ENCODE data around the gene IGF2BP3.

IGF2BP3 gene

DNA sequence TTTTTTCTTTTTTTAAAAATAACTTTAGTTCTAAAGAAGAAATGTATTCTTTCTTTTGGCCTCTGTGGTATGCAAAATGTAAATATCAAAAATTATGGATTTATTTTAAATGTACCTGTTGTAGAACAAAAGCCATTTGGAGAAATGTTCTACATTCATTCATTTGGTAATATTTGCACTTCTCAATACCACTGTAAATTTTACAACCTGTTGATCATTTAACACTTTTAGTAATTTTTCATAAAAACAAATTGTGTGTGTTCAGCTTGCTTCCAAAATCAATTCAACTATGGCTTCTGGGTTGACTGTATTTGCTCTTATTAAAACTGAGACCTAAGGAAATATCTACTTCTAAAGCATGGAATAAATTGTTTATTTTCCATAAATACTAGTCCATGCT, 2.3 kb upstream of the IGF2BP3 start:
- no peak for DNase-seq (ENCODE audit: low read depth in 2 of 2)

DNA sequence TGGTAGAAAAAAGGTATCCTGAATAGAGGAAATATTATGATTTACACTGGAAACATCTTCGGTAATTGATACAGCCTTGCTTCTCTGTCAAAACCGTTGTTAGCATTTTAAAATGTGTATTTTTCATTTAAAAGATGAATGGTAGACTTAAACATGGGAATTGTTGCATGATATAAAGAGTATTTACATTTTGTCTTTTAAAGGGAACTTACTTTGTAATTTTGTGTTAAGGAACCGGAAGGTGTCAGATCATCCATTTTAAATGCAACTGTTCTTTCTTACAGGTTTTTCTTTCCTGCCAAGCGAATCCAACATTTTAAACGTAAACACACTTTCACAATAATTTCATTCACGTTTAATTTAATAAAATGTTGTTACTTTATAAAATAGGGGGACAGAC, 1.8 kb upstream of the IGF2BP3 start:
- no peak for DNase-seq (ENCODE audit: low read depth in 2 of 2)

DNA sequence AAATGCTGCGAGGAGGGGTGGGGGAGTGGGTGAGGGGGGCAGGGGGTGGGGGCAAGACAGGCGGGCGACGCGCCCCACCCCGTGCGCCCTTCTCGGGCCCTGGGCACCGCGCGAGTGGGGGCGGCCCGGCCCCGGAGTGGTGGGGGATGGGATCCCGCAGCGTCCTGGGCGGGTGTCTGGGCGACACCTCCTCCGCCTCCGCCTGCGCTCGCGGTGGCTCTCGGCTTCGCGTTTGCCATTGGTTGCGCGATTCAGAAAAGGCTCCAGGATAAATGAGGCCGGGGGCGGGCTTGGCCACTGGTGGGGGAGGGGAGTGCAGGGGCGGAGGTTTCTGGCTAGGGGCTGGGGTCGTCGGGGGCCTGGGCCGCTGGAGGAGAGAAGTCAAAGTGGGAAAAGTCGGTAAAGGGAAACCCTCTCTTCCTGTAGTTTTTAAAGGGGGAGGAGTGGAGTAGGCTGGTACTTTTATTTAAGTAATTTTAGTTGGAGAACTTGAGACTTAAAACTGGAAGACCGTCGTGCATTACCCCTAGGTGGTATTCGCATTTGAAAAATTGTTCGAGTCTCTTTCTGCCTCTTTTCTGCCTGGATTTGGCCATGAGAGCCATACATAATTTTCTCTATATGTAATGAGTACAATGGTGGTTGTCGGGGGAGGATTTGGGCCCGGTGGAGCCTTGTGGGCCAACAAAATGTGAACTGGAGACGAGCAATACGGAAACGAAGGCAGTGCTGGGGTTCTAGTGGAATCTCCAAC, 992 bp upstream of the IGF2BP3 start:
- no peak for DNase-seq (ENCODE audit: low read depth in 2 of 2)

DNA sequence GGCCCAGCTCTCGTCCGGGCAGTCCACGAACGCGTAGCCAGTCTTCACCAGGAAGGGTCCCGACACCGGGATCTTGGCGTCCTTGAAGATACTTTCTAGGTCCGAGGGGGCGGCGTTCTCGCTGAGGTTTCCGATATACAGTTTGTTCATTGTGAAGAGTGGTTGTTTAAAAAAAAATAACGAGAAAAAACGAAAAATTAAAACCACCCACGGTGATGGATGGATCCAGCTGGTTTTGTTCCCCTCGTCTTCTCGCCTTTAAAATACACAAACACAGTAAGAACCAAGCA, 385 bp downstream of the IGF2BP3 start:
- DNase-seq (ENCODE audit: low read depth in 2 of 2): no peak

DNA sequence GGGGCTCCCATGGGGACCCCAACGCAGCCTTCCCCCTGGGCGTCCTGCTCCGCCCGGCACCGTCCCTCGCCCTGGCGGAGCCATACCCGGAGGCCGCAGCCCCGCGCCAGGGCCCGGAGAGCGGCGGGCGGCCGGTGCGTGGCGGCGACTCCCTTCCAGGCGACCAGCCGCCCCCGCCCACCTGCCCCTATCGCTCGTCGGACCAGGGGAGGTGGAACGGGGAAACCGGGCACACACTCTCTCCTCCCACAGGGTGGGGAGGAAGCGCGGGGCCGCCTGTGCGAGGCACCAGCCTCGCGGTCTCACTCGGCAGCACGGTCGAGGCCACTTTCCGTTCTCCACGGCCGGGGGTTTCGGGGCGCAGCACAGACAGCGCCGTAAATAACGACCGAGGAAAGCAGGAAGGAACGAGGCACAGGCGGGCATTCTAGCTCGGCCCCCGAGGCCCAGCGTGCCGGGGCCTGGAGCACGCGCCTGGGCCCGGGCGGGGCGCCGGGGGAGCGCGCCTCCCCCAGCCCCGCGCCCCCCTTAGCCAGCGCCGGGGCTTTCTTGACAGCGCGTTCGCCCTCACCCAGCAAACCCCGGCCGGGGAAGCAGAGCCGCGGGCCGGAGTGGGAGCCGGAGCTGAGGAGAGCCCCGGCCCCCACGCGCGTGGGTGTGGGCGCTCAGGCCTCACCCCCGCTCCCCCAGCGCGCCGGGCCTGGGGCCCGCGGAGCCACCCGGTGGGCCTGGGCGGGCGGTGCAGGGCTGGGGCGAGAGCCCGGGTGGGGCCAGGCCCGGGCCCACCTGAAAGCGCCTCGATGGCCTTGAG, 936 bp downstream of the IGF2BP3 start:
- DNase-seq (ENCODE audit: low read depth in 2 of 2): no peak

DNA sequence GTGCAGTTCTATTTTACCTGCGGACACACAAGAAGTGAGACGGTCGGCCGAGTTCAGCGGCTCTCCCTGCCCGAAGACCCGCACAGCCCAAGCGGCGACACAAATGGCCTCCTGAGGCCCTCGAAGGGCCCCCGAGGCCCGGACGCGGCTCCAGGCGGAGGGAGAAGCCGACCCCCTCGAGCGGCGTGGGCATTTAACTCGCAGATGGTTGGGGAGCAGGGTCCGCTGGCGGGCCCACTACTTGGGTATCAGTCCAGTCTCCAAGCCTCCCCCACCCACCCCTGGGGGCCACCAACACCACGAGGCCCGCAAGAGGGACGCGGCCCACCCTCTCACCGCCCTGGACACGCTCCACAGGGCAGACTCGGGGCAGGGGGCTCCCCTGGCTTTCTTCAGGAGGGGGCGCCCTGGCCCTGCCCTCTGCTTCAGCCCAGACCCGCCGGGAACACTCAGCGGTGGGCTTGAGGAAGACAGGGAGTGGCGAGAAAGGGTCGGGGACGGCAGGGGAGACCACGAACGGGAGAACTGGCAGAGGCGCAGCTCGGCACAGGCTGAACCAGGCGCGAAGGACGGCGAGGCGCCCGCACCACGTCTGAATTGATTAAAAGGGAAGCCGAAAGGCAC, 1.7 kb downstream of the IGF2BP3 start:
- no peak for DNase-seq (ENCODE audit: low read depth in 2 of 2)

DNA sequence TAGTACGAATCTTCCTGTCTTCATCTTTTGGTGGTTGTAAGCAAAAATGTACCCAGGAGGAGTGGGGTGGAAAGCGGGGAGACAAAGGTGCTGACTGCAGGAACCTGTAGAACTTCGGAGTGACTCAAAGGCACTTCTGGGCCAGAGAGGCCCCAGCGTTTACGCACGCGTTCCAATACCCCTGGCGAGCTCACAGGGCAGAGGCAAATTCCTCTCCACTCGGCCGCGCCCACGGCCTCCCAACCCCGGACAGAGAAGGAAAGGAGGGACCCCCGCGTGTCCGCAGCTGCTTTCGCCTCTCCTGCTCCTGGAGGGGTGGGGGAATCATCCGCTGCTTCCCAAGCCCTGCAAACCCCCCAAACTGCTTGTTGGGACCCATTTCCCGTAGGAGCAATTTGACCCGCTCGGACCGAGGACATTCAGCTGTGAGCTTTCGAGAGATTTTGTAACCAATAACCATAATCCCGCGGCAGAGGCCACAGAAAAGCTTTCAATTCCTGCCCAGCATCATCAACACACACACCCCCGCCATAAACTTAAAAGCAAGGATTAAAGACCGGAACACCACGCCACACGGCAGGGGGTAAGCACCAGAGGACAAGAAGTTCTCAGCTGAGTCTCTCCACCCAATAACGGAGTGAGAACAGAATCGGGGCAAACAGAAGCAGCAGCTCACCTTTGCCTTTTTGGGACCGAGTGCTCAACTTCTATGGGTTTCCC, 2.3 kb downstream of the IGF2BP3 start:
- DNase-seq (ENCODE audit: low read depth in 2 of 2): no peak

DNA sequence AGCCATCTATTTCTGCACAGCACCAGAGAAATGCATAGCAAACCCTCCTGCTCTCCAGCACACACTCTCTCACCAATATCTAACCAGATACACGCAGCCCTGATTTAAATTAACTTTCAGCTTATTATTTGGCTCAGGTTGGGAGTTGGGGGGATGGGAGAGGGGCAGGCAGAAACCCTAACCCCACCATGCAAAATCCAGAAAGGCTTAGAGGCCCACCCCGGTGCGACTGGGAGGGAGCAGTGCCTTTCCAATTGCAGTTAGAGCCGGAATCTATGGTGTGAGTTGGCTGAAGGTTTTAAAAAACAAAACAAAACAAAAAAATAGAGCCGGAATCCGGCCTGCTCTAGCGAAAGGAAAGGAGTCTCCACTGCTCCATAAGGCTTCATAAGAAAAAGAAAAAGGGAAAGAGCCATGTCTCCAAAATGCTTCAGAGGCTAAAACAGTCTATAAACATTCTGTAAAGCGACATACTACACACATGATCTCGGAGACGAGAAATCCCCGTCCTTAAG, 2.9 kb downstream of the IGF2BP3 start:
- no peak for DNase-seq (ENCODE audit: low read depth in 2 of 2)

DNA sequence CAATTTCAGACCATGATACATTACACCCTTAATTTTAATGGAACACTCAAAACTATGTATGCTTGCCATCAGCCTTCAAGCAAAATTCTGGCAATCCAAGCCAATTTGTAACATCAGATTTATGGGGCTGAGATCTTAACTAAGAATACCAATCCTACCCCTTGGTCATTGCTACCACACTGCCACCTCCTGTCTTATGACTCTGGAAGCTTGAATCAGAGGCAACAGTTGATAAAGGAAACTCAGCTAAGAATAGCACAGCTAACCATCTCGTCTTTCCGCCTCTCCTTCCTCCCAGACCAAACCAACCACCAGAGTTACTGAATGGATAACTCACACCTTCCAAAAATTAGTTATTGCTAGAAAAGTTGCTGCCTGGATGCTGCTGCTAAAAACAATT, 7.4 kb downstream of the IGF2BP3 start:
- no peak for DNase-seq (ENCODE audit: low read depth in 2 of 2)

DNA sequence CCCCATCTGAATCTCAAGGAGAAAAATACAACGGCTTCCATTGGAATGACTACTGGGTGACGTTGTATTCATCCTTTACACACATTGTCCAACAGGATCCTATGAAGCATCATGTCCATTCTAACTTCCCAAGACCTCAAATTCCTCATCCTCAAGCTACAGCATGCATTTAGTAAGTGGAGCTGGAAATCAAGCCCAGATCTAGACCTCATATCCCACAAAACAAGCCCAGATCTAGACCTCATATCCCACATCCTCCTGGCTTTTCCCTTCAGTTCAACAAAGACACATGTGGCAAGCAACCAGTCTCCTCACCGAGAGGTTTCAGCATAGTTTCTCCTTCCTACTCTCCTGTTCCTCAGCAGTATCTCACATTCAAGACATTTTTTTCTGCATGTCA, 12.2 kb downstream of the IGF2BP3 start:
- DNase-seq (ENCODE audit: low read depth in 2 of 2): no peak

DNA sequence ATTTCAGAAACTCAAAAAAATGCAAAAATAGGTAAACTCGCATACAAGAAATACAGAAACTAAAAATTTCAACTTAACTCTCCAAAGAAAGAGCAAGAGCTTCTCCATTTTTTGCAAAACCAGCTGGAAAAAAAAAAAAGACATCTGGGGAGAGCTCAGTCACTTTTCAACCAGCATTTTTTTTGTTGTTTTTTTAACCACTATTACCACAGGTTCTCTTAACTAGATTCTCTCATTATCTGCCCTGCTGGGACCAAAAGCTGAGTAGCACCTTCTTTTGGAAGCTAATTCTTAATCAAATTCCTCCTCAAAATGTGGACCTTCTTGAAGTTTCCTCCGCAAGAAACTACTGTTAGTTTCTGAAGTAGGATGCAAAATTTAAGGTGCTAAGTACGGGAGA, 14.2 kb downstream of the IGF2BP3 start:
- DNase-seq (ENCODE audit: low read depth in 2 of 2): no peak

DNA sequence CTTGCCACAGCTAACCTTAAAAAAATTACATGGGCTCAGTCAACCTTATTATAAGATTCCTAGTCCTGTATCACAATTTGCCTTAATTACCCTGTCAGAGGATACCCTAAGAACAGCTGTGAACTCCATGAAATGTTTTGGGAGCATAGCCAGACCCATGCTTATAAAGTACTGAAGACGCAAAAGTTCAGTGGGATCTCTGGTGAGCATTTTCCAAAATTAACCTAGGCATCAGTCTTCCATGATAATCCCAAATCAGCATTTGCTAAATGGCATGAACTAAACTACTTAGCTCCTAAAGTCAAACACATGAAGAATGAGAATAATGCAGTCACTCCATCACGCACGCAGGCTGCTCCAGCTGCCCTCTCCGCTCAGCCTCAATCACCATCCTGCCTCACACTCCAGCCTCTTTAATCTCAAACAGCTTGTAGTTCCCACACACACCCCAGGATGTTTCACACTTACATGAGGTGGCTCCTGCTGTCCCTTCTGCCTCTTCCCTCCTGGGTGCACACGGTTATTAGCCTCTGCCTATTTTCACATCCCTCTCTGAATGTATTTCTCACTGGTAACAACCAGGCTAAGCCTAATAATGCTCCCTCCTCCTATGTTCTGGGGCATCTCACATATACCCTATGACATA, 15.3 kb downstream of the IGF2BP3 start:
- no peak for DNase-seq (ENCODE audit: low read depth in 2 of 2)

DNA sequence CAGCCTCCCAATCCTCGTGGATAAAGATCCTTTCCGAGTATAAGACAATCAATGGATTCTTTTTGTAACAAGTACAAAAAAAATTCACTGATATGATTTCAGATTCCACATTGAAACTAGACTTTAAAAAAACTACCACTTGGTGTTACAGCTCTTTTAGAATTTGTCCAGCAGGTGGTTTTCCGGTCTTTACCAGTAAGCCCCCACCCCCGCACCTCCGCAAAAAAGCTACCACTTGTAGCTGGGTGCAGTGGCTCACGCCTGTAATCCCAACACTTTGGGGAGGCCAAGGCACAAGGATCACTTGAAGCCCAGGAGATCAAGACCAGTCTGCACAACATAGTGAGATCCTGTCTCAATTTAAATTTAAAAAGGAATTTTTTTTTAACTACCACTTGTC, 19.8 kb downstream of the IGF2BP3 start:
- DNase-seq (ENCODE audit: low read depth in 2 of 2): no peak

DNA sequence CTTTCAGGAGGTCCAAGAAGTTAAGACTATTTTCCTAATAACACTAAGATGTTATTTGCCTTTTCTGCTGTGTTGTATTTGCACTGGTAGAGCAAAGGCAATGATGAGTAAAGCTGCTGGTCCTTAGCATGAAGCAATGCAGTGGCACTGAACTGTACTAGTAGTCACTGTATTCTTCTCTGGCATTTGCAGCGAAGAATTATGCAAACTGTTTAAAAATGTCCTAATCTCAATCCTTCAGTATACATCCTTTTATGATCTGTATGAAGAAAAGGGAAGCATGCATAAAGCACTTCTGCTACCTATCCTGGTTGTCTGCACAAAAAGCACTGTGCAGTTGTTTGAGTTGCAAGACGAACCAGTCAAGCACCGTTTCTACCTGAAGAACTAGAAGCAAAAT, 20.4 kb downstream of the IGF2BP3 start:
- DNase-seq (ENCODE audit: low read depth in 2 of 2): no peak

DNA sequence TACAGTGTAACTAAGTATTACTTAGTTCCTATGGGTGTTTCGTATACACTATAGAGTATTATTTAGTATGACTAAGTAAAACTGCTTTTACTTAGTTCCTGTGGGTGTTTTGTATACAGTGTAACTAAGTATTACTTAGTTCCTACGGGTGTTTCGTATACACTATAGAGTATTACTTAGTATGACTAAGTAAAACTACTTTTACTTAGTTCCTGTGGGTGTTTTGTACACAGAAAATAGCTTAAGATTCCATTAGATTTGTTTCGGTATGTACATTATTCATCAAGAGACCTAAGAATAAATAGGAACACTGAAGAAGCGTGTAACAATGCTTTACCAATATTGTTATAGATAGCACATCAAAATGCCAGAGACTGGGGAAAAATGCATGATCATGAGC, 25.0 kb downstream of the IGF2BP3 start:
- DNase-seq (ENCODE audit: low read depth in 2 of 2): no peak

DNA sequence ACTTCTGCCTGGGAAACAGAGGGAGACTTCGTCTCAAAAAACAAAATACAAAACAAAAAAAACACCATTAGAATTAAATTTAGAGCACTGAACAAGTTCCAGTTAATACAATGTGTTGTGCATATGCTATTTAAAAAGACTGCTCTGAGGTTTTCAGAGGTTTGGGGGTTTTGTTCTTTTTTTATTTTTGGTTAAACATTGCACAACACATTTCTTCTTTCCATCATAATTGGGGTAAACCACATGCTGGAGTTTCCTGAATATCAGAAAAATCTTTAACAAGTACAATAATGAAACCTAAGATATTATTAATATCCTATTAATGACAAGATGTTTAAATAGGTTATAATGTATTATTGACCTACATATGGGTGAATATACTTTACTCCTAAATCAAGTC, 26.3 kb downstream of the IGF2BP3 start:
- DNase-seq (ENCODE audit: low read depth in 2 of 2): no peak

DNA sequence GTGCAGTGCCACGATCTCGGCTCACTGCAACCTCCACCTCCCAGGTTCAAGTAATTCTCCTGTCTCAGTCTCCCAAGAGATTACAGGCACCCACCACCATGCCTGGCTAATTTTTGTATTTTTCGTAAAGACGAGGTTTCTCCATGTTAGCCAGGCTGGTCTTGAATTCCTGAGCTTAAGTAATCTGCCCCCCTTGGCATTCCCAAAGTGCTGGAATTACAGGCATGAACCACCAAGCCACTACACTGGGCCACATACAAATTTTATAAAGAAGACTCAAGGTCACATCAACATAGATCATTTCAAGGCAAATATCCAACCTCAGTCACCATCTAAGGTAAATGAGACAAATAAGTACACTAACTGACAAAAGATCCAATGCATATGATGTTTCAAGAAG, 32.1 kb downstream of the IGF2BP3 start:
- no peak for DNase-seq (ENCODE audit: low read depth in 2 of 2)

DNA sequence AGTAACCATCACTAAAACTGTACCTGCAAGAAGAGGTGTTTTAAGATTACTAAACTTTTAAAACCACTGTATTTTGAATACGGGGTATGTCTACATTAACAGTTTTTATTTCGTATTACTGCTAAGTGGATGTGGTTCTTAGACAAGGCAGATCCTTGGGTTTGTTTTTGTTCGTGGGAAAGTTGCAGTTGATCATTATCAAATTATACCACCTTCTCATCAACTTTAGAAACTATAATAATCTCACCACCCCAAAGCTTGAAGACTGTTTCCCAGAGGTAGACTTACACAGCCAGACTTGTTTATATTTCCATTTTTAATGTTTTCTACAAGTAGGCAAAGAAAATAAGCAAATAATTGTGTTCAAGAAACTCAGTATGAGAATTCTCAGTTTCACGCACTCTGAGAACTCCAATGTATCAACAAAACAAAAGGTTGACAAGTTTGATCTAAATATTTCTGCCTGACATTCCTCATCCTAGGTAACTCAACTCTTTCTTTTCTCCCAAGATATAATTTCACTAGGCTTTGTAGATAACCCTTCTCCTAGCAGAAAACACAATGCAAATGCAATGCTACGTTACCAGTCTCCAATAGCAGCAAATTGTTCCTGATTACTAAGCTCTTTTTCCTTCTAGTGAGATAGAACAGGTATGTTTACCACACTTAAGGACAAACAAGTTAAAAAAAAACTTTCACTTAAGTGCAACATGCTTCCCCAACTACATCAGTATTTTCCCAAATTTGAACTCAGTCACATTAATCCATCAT, 36.0 kb downstream of the IGF2BP3 start:
- no peak for DNase-seq (ENCODE audit: low read depth in 2 of 2)

DNA sequence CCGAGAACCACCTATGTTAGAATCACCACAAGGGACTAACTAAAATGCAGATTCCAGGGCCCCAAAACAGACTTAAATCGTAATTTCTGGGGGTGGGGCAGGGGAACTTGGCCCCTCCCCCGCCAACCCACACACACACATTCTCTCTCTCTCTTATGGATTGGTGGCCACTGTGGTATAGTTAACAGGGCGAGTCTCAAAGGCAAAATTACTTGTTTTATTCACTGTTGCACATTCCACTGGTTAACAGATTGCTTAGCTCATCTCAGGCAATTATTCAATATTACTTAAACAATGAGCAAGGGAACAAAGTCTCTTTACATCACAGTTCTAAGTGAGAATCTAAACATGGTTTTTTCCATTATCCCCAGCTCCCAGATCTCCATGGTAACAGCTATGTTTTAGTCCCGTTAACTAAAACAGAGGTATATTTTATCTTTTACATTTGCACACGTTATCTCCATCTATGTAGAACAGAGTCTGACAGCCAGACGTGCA, 38.5 kb downstream of the IGF2BP3 start:
- no peak for DNase-seq (ENCODE audit: low read depth in 2 of 2)

DNA sequence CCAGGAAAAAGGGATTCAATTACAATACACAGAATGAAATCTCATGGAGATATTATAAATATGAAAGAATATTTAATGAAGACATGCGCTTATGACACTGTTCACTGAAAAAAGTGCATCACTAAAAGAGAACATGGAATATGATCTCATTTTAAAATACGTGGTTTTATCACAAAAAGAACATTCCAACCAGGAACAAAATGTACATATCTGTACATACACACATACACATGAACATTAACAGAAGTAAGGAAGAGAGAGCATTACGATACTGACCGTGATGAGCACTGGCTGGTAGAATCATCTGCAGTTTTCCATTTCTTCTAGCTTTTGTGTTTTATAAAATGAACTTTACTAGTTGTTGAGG, 39.4 kb downstream of the IGF2BP3 start:
- no peak for DNase-seq (ENCODE audit: low read depth in 2 of 2)

DNA sequence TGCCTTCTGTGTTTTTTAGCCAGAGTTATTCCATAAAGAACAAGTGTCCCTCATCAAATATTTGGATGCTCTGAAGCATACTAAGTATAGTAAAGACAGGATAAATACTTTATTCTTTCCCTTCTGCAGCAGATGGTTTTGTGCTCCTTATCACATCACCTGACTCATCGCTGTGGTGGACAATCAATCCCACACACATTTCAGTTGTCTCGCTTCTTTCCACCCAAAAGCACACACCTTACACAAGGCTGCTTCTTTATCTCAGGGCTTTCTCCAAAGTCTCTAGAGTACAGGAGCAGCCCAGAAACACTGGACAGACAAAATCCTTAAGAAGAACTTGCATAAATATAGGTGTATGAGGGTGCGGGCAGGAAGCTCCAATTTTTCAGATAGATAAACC, 43.4 kb downstream of the IGF2BP3 start:
- DNase-seq (ENCODE audit: low read depth in 2 of 2): no peak

All from stimulated activated CD4-positive, alpha-beta T cell treated with anti-CD3 and anti-CD28 coated beads, Interleukin-1b, Interleukin-23, amount 100 ng/mL, for 1 hour (primary cell).